Measurements from ENCODE around the gene SLC25A24. TPM values are rescaled to one million over a fixed set of nuclear protein-coding genes. Genes with fewer than 3 reads are reported as not detected.
"Not testable (repeated sequence)": the region's sequence is repeated elsewhere in the genome, so short reads cannot be mapped to it uniquely, and the experiment has no call there.

Gene SLC25A24
- total RNA-seq, 1 experiment from 2014 or later = 33.1 TPM

GRCh38 chr1:108149796-108150467 lies 50.2 kb downstream of the SLC25A24 start:
- no peak for DNase-seq (ENCODE audit: low read depth)
- in situ Hi-C loops (cut with HindIII; ENCODE audit: low pct_unique_long_range_greater_than_20kb, low sequenced_read_pairs) = no loop called here

GRCh38 chr1:108144569-108144968 lies 55.6 kb downstream of the SLC25A24 start:
- in situ Hi-C loops (cut with HindIII; ENCODE audit: low pct_unique_long_range_greater_than_20kb, low sequenced_read_pairs); DNase-seq (ENCODE audit: low read depth): not testable (repeated sequence)

GRCh38 chr1:108142773-108143394 lies 57.3 kb downstream of the SLC25A24 start:
- no peak for DNase-seq (ENCODE audit: low read depth)

GRCh38 chr1:108142258-108142657 lies 57.9 kb downstream of the SLC25A24 start:
- in situ Hi-C loops (cut with HindIII; ENCODE audit: low pct_unique_long_range_greater_than_20kb, low sequenced_read_pairs) = no loop called here
- no peak for DNase-seq (ENCODE audit: low read depth)

More at GRCh38 chr1:108142773-108143394, 57.3 kb downstream of the SLC25A24 start:
- in situ Hi-C loops (cut with HindIII; ENCODE audit: low pct_unique_long_range_greater_than_20kb, low sequenced_read_pairs) = no loop called here

- in situ Hi-C loops (cut with HindIII; ENCODE audit: low pct_unique_long_range_greater_than_20kb, low sequenced_read_pairs) = no loop called here
Observed at GRCh38 chr1:108141621-108142020, 58.5 kb downstream of the SLC25A24 start.

GRCh38 chr1:108140936-108141335 lies 59.2 kb downstream of the SLC25A24 start:
- no peak for DNase-seq (ENCODE audit: low read depth)
- in situ Hi-C loops (cut with HindIII; ENCODE audit: low pct_unique_long_range_greater_than_20kb, low sequenced_read_pairs) = no loop called here

More at GRCh38 chr1:108141621-108142020, 58.5 kb downstream of the SLC25A24 start:
- DNase-seq (ENCODE audit: low read depth) = no peak

- in situ Hi-C loops (cut with HindIII; ENCODE audit: low pct_unique_long_range_greater_than_20kb, low sequenced_read_pairs) = no loop called here
- DNase-seq (ENCODE audit: low read depth) = no peak
Observed at GRCh38 chr1:108140177-108140576, 60.0 kb downstream of the SLC25A24 start.

GRCh38 chr1:108139555-108139954 lies 60.6 kb downstream of the SLC25A24 start:
- DNase-seq (ENCODE audit: low read depth); in situ Hi-C loops (cut with HindIII; ENCODE audit: low pct_unique_long_range_greater_than_20kb, low sequenced_read_pairs): not testable (repeated sequence)

- DNase-seq (ENCODE audit: low read depth); in situ Hi-C loops (cut with HindIII; ENCODE audit: low pct_unique_long_range_greater_than_20kb, low sequenced_read_pairs): not testable (repeated sequence)
Observed at GRCh38 chr1:108133148-108133547, 67.0 kb downstream of the SLC25A24 start.

GRCh38 chr1:108132367-108132766 lies 67.8 kb downstream of the SLC25A24 start:
- in situ Hi-C loops (cut with HindIII; ENCODE audit: low pct_unique_long_range_greater_than_20kb, low sequenced_read_pairs); DNase-seq (ENCODE audit: low read depth): not testable (repeated sequence)

GRCh38 chr1:108131281-108131680 lies 68.9 kb downstream of the SLC25A24 start:
- DNase-seq (ENCODE audit: low read depth); in situ Hi-C loops (cut with HindIII; ENCODE audit: low pct_unique_long_range_greater_than_20kb, low sequenced_read_pairs): not testable (repeated sequence)

- DNase-seq (ENCODE audit: low read depth) = no peak
- in situ Hi-C loops (cut with HindIII; ENCODE audit: low pct_unique_long_range_greater_than_20kb, low sequenced_read_pairs) = no loop called here
Observed at GRCh38 chr1:108130794-108131193, 69.3 kb downstream of the SLC25A24 start.

GRCh38 chr1:108129999-108130398 lies 70.1 kb downstream of the SLC25A24 start:
- in situ Hi-C loops (cut with HindIII; ENCODE audit: low pct_unique_long_range_greater_than_20kb, low sequenced_read_pairs) = no loop called here

GRCh38 chr1:108125312-108126138 lies 74.6 kb downstream of the SLC25A24 start:
- in situ Hi-C loops (cut with HindIII; ENCODE audit: low pct_unique_long_range_greater_than_20kb, low sequenced_read_pairs) = no loop called here
- peak; percentile 54 for DNase-seq (ENCODE audit: low read depth)

More at GRCh38 chr1:108129999-108130398, 70.1 kb downstream of the SLC25A24 start:
- no peak for DNase-seq (ENCODE audit: low read depth)

GRCh38 chr1:108124622-108125311 lies 75.4 kb downstream of the SLC25A24 start:
- no peak for DNase-seq (ENCODE audit: low read depth)
- in situ Hi-C loops (cut with HindIII; ENCODE audit: low pct_unique_long_range_greater_than_20kb, low sequenced_read_pairs) = no loop called here

- in situ Hi-C loops (cut with HindIII; ENCODE audit: low pct_unique_long_range_greater_than_20kb, low sequenced_read_pairs) = no loop called here
- DNase-seq (ENCODE audit: low read depth) = no peak
Observed at GRCh38 chr1:108124023-108124422, 76.1 kb downstream of the SLC25A24 start.

GRCh38 chr1:108121358-108122143 lies 78.6 kb downstream of the SLC25A24 start:
- no peak for DNase-seq (ENCODE audit: low read depth)
- in situ Hi-C loops (cut with HindIII; ENCODE audit: low pct_unique_long_range_greater_than_20kb, low sequenced_read_pairs) = no loop called here

GRCh38 chr1:108120163-108120562 lies 80.0 kb downstream of the SLC25A24 start:
- DNase-seq (ENCODE audit: low read depth) = no peak
- in situ Hi-C loops (cut with HindIII; ENCODE audit: low pct_unique_long_range_greater_than_20kb, low sequenced_read_pairs) = no loop called here

Measured in Caki2 (cell line).